HepG2 (cell line): Measurements from ENCODE around the gene SIKE1. TPM values are rescaled to one million over a fixed set of nuclear protein-coding genes. Genes with fewer than 3 reads are reported as not detected.

Experiments
- ARNTL ChIP-seq: sonication (generic); formaldehyde crosslinking; IDR thresholded peaks from 2 replicates; pipeline ENCODE4 v1.4.0; 2020; ENCODE audit warnings: mild to moderate bottlenecking, missing genetic modification reagents
- ATF5 ChIP-seq: sonication (generic); formaldehyde crosslinking; IDR thresholded peaks from 2 replicates; pipeline ENCODE4 v1.4.0; 2020; ENCODE audit warnings: mild to moderate bottlenecking, low read depth, missing genetic modification reagents
- CCAR2 ChIP-seq: fragments of 200-400 bp; formaldehyde crosslinking; optimal IDR thresholded peaks from 2 replicates; pipeline ENCODE3; 2018; ENCODE audit warnings: low read depth, mild to moderate bottlenecking, low read length, moderate library complexity
- ELF1 ChIP-seq: sonication (generic); formaldehyde crosslinking; IDR thresholded peaks from 2 replicates; pipeline ENCODE4 v1.4.0; 2020; ENCODE audit warnings: missing genetic modification reagents
- HDAC1 ChIP-seq: sonication (generic); formaldehyde crosslinking; IDR thresholded peaks from 2 replicates; pipeline ENCODE4 v1.5.1; 2020; ENCODE audit warnings: mild to moderate bottlenecking, missing genetic modification reagents
- MZF1 ChIP-seq: sonication (generic); formaldehyde crosslinking; IDR thresholded peaks from 2 replicates; pipeline ENCODE4 v1.8.1; 2023; ENCODE audit warnings: mild to moderate bottlenecking, missing genetic modification reagents, borderline replicate concordance
- RBFOX2 ChIP-seq: fragments of 200-400 bp; formaldehyde crosslinking; IDR thresholded peaks from 2 replicates; pipeline ENCODE4 v1.6.1; 2017; ENCODE audit warnings: low read depth, mild to moderate bottlenecking, low read length
- RNF2 ChIP-seq: fragments of 450-650 bp; conservative IDR thresholded peaks from 2 replicates; pipeline ENCODE4 v1.6.1; 2016; ENCODE audit warnings: low read depth
- SOX5 ChIP-seq: IDR thresholded peaks from 2 replicates; pipeline ENCODE4 v1.6.1; 2016; ENCODE audit warnings: borderline replicate concordance
- TSC22D2 ChIP-seq: sonication (generic); formaldehyde crosslinking; IDR thresholded peaks from 2 replicates; pipeline ENCODE4 v1.5.1; 2020; ENCODE audit warnings: missing genetic modification reagents, mild to moderate bottlenecking, borderline replicate concordance
- ZNF296 ChIP-seq: sonication (generic); formaldehyde crosslinking; conservative IDR thresholded peaks from 2 replicates; pipeline ENCODE4 v1.5.0; 2020; ENCODE audit warnings: mild to moderate bottlenecking, missing genetic modification reagents
- ZNF432 ChIP-seq: sonication (generic); formaldehyde crosslinking; IDR thresholded peaks from 2 replicates; pipeline ENCODE4 v1.5.0; 2020; ENCODE audit warnings: missing genetic modification reagents, mild to moderate bottlenecking, borderline replicate concordance
- ZNF609 ChIP-seq: sonication (generic); formaldehyde crosslinking; IDR thresholded peaks from 2 replicates; pipeline ENCODE4 v1.4.0; 2020; ENCODE audit warnings: mild to moderate bottlenecking, missing genetic modification reagents, borderline replicate concordance
- ZNF710 ChIP-seq: sonication (generic); formaldehyde crosslinking; IDR thresholded peaks from 2 replicates; pipeline ENCODE4 v1.5.0; 2020; ENCODE audit warnings: mild to moderate bottlenecking, missing genetic modification reagents, borderline replicate concordance
- ZNF788 ChIP-seq: sonication (generic); formaldehyde crosslinking; IDR thresholded peaks from 2 replicates; pipeline ENCODE4 v1.5.0; 2020; ENCODE audit warnings: mild to moderate bottlenecking, missing genetic modification reagents, borderline replicate concordance
- polyA plus RNA-seq, 8 experiments: library from polyadenylated mRNA; depleted of rRNA in 3 of 8; stranded (reverse) in 7 of 8; unstranded in 1 of 8; fragments of >200 nt; fragmentation: Illumina TruSeq in 4 of 8; extraction: Trizol in 4 of 8; gene quantifications; 2 replicates each; pipeline versions ENCODE4 v1.2.1 to v1.2.3, GENCODE V29; 2011 to 2016; ENCODE audit warnings: low read depth in 4 of 8, missing spikeins in 1 of 8, mixed read lengths in 1 of 8; ENCODE audit not compliant: insufficient read depth in 1 of 8
- total RNA-seq, 5 experiments: library from RNA; depleted of rRNA; stranded (reverse); fragments of >200 nt; fragmentation: Illumina TruSeq; extraction: Trizol; gene quantifications; 2 replicates each; pipeline ENCODE4 v1.2.3, GENCODE V29; 2016; ENCODE audit warnings: low read depth in 1 of 5
- TF ChIP-seq, protein P1 (sequence below): IDR thresholded peaks from 2 replicates; pipeline ENCODE4 v1.4.0; 2020; ENCODE audit warnings: mild to moderate bottlenecking, missing genetic modification reagents

The SIKE1 gene
- total and polyA plus RNA-seq, 2 of the 13 experiments (the other 11 are each of a cell fraction or from before 2014, with no cell fraction given): 36.5 to 58.4 TPM

DNA sequence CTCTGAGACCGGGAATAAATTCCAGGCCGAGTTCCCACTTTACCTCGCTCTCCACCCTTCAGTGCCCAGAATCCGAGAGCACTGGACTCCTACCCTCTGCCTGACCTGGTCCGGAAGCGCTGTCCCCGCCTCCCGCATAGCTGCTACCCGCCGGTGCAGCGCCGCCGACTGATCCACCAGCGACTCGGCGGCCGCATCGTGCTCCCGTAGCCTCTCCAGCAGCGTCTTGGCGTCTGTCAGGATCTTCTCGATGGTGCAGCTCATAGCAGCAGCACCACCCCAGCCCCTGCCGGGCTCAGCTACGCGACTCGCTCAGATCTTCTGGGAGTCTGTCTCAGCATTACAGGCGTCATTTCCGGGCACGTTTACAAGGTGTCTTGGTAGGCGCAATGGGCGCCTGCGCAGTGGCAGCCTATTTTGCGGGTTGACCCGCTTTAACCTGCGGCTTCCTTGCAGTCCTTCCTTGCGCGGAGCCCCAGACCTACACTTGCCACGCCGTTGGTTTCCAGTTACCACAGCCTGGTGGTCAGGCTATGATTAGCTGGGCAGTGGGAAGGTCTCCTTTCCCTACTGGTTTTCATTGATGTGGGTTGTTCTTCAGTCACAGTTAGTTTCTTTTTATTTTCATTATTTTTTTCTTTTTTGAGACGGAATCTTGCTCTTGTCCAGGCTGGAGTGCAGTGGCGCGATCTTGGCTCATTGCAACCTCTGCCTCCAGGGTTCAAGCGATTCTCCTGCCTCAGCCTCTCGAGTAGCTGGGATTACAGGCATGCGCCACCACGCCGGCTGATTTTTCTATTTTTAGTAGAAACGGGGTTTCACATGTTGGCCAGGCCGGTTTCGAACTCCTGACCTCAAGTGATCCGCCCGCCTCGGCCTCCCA, at the start of gene SIKE1 (continued):
- TF ChIP-seq HDAC1 (CRISPR knock-in tag) (peak; percentile 87), CCAR2 (no peak), ZNF296 (CRISPR knock-in tag) (no peak), ELF1 (peak; percentile 81), ZNF710 (CRISPR knock-in tag) (peak; percentile 81), ATF5 (peak; percentile 55; the same call in 1 of the 2 replicates), TSC22D2 (CRISPR knock-in tag) (peak; percentile 69; the same call in 1 of the 2 replicates), RNF2 (0 out of 2 replicates have a peak, but pooled peaks have one; percentile 76), ZNF432 (no peak), RBFOX2 (peak; percentile 90), MZF1 (no peak), ZNF788 (peak; percentile 83; the same call in 1 of the 2 replicates), ARNTL (CRISPR knock-in tag) (peak; percentile 55; the same call in 1 of the 2 replicates), SOX5 (CRISPR knock-in tag) (peak; percentile 55), ZNF609 (CRISPR knock-in tag) (no peak; the same call in 1 of the 2 replicates)
- TF ChIP-seq, protein P1, sequence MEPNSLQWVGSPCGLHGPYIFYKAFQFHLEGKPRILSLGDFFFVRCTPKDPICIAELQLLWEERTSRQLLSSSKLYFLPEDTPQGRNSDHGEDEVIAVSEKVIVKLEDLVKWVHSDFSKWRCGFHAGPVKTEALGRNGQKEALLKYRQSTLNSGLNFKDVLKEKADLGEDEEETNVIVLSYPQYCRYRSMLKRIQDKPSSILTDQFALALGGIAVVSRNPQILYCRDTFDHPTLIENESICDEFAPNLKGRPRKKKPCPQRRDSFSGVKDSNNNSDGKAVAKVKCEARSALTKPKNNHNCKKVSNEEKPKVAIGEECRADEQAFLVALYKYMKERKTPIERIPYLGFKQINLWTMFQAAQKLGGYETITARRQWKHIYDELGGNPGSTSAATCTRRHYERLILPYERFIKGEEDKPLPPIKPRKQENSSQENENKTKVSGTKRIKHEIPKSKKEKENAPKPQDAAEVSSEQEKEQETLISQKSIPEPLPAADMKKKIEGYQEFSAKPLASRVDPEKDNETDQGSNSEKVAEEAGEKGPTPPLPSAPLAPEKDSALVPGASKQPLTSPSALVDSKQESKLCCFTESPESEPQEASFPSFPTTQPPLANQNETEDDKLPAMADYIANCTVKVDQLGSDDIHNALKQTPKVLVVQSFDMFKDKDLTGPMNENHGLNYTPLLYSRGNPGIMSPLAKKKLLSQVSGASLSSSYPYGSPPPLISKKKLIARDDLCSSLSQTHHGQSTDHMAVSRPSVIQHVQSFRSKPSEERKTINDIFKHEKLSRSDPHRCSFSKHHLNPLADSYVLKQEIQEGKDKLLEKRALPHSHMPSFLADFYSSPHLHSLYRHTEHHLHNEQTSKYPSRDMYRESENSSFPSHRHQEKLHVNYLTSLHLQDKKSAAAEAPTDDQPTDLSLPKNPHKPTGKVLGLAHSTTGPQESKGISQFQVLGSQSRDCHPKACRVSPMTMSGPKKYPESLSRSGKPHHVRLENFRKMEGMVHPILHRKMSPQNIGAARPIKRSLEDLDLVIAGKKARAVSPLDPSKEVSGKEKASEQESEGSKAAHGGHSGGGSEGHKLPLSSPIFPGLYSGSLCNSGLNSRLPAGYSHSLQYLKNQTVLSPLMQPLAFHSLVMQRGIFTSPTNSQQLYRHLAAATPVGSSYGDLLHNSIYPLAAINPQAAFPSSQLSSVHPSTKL (CRISPR knock-in tag): 0 out of 2 replicates have a peak, but pooled peaks have one; percentile 61
